ENCODE results near the gene ING5.
A peak's percentile ranks its signal among the peaks of the same experiment; 100 is the strongest.

The ING5 gene

DNA sequence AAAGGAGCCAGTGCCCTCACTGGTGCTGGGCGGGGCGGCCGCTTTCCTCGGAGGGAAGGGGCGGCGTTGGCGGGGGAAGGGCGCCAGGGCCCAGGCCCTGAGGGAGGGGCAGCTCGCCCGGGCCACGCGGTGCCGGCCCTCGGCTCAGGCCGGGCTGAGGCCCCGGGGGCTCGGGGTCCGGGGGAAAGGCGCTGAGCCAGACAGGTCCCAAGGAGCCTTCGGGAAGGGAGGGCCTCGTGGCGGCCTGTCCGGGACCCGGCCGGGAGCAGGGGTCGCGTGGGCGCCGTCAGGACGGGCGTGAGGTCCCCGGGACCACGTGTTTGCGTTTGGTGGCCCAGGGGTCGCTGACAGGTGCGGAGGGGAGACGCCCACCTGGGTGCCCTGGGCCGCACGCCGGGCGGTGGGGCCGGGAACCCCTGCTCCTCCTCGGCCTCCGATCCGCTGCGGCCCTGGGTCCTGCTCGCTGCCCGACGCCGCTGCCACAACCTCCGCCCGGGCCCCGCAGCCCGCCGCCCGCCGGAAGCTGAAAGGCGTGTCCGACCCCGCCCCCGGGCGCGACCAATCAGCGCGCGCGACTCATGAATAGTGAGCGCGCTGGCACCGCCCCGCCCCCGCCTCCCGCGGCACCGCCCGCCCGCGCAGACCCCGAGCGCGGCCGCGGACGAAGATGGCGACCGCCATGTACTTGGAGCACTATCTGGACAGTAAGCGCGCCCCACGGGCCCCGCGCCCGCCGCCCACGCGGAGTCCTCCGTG lies at the start of gene ING5:
Gene ING5, plus strand, starts transcription at position 641 of the 756 bp plus-strand sequence. Its CDS starts 27 bp downstream, at position 668.
- H3K27ac ChIP-seq = peak within 1 kb of the TSS; percentile 94
- TF ChIP-seq, protein P1, sequence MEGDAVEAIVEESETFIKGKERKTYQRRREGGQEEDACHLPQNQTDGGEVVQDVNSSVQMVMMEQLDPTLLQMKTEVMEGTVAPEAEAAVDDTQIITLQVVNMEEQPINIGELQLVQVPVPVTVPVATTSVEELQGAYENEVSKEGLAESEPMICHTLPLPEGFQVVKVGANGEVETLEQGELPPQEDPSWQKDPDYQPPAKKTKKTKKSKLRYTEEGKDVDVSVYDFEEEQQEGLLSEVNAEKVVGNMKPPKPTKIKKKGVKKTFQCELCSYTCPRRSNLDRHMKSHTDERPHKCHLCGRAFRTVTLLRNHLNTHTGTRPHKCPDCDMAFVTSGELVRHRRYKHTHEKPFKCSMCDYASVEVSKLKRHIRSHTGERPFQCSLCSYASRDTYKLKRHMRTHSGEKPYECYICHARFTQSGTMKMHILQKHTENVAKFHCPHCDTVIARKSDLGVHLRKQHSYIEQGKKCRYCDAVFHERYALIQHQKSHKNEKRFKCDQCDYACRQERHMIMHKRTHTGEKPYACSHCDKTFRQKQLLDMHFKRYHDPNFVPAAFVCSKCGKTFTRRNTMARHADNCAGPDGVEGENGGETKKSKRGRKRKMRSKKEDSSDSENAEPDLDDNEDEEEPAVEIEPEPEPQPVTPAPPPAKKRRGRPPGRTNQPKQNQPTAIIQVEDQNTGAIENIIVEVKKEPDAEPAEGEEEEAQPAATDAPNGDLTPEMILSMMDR (conservative IDR thresholded peaks at IDR 0.05) = no peak

DNA sequence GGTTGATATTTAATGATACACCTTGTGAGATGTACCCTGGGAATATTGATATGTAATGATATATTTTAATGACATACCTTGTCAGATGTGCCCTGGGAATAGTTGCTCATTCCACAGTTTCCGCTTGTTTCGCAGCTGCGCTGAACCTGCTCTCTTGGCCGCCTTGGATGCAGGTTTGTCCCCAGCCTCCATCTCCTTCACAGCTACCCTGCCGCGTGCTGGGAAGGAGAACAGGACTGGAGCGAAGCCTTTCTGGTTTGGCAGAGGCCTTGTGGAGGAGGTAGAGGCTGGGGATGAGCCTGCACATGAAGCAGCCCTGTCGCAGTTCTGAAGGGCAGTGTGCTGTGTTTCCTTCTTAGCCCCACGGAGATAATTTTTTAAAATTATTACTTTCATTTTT lies 49.7 kb upstream of the ING5 start:
- TF ChIP-seq, protein P1 (conservative IDR thresholded peaks at IDR 0.05) = no peak
- no peak overlapping the region for H3K27ac ChIP-seq

DNA sequence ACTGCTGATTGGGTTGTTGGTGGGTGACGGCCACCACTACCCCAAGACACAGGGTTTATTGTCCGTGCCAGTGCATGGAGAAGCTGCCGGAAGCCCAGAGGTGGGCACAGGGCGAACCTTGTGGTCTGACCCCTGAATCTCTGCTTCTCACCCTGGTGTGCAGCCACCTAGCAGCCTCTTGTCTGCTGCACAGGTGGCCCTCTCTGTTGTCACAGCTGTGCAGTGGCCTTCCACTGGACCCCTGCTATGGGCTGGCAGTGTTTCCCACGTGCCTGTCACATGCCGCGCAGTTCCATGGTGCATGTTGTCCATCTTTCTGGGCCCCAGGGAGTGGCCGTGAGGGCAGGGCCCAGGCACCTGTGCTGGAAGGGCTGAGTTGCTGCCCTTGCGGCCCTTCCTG lies 49.1 kb upstream of the ING5 start:
- H3K27ac ChIP-seq = no peak overlapping the region
- TF ChIP-seq, protein P1 (conservative IDR thresholded peaks at IDR 0.05) = no peak

DNA sequence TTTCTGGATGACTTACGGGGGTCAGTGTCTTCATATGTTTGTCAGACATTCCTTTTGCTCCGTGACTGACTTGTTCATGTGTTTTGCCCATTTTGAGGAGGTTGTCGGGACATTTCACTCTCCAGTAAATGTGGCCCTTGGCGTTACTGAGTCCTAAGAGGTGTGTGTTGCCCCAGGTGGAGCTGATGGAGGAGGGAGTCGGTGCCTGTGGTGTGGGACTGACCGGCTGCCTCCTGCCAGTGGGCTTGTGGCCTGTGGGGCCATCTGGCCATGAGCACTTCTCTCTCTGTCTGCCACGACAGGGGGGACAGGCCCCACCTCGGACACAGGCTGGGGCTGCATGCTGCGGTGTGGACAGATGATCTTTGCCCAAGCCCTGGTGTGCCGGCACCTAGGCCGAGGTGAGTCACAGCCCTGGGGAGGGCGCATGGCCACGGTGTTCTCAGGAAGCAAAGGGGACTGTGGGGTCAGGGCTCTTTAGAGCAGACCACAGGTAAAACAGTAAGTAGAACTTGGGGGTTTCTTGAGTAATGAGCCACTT lies 48.6 kb upstream of the ING5 start:
- TF ChIP-seq, protein P1 (conservative IDR thresholded peaks at IDR 0.05) = no peak
- H3K27ac ChIP-seq = no peak overlapping the region

DNA sequence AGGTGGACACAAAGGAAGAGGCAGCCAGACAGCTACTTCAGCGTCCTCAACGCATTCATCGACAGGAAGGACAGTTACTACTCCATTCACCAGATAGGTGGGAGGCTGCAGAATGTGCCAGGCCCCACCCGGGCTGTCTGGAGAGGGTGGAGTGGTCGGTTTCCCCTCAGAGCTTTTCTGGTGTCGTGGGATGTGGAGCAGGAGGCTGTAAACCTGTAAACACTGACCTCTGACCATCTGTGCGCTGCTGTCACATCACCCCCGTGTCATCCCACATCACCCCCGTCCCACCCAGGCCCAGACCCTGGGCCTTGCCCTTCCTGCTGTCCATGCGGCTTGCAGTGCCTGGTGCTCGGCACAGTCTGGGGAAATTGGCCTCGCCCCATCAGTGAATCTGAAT lies 47.3 kb upstream of the ING5 start:
- no peak overlapping the region for H3K27ac ChIP-seq
- TF ChIP-seq, protein P1 (conservative IDR thresholded peaks at IDR 0.05) = no peak

DNA sequence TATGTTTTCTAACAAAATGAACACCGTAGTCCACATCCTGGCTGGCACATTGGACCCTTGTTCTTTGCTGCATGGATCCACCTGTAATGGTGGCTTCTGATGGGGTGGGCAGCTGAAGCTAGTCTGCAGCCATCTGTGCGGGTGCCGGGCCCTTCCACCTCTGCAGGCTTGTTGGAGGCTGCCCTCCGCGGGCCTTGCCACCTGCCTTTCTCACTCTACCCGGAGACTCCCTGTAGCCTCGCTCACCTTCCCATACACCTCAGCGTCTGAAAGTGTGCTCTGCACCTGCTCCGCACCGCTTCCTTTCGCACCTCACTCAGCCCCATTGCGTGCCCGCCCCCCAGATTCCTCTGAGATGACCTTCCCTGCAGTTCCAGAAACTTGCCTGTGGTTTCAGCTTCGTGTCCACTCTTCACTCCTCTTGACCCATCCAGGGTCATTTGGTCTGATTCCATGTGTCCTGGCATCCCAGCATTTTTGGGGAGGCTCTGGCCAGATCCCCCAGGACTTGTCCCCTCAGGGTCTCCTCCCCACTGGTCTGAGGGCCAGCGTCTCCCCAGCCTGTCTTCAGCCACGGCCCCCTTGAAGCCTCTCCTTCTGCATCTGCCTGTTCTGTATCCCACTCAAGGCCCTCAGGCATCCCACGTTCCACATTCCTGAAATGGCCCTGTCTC lies 46.2 kb upstream of the ING5 start:
- no peak overlapping the region for H3K27ac ChIP-seq

More for the DNA sequence above, 46.2 kb upstream of the ING5 start:
- TF ChIP-seq, protein P1 (conservative IDR thresholded peaks at IDR 0.05) = no peak
